GM23248 (cell line): ENCODE data around the gene CD84. TPM values are rescaled to one million over a fixed set of nuclear protein-coding genes. Genes with fewer than 3 reads are reported as not detected.

Experiments
- DNase-seq: peaks from one replicate; pipeline ENCODE4 v3.0.0-alpha.2; 2015
- H2AFZ ChIP-seq: fragments of 200-600 bp; sonication (generic); 2 replicates; pipeline ENCODE4 v1.6.1; 2016; ENCODE audit warnings: antibody characterized with exemption
- H3F3A ChIP-seq: fragments of 200-600 bp; sonication (generic); 2 replicates; pipeline ENCODE4 v1.6.1; 2016; ENCODE audit warnings: mild to moderate bottlenecking, antibody characterized with exemption, mixed run types; ENCODE audit not compliant: insufficient read depth
- H3K27ac ChIP-seq: fragments of 200-600 bp; sonication (generic); 2 replicates; pipeline ENCODE4 v1.5.1; 2016; ENCODE audit warnings: mild to moderate bottlenecking
- H3K27me3 ChIP-seq: fragments of 200-600 bp; sonication (generic); replicated peaks from 2 replicates; pipeline ENCODE4 v1.6.1; 2016; ENCODE audit warnings: mild to moderate bottlenecking; ENCODE audit not compliant: insufficient read depth
- H3K36me3 ChIP-seq: fragments of 200-600 bp; sonication (generic); 2 replicates; pipeline ENCODE4 v1.6.1; 2016; ENCODE audit warnings: low read depth, mild to moderate bottlenecking
- H3K4me1 ChIP-seq: fragments of 200-600 bp; sonication (generic); 2 replicates; pipeline ENCODE4 v1.6.1; 2016; ENCODE audit warnings: mild to moderate bottlenecking; ENCODE audit not compliant: insufficient read depth
- H3K4me2 ChIP-seq: fragments of 200-600 bp; sonication (generic); one replicate; pipeline ENCODE4 v1.6.1; 2016; ENCODE audit warnings: mild to moderate bottlenecking; ENCODE audit not compliant: unreplicated experiment
- H3K4me3 ChIP-seq: fragments of 200-600 bp; sonication (generic); 2 replicates; pipeline ENCODE4 v1.5.1; 2016; ENCODE audit warnings: mild to moderate bottlenecking
- H3K79me2 ChIP-seq: fragments of 200-600 bp; sonication (generic); 2 replicates; pipeline ENCODE4 v1.6.1; 2016; ENCODE audit warnings: mild to moderate bottlenecking; ENCODE audit not compliant: insufficient read depth
- H3K9ac ChIP-seq: fragments of 200-600 bp; sonication (generic); 2 replicates; pipeline ENCODE4 v1.6.1; 2016; ENCODE audit warnings: mild to moderate bottlenecking
- H3K9me2 ChIP-seq: fragments of 200-600 bp; sonication (generic); 2 replicates; pipeline ENCODE4 v1.6.1; 2016; ENCODE audit warnings: mixed run types, mild to moderate bottlenecking, moderate library complexity; ENCODE audit not compliant: insufficient read depth
- H3K9me3 ChIP-seq: fragments of 200-600 bp; sonication (generic); one replicate; pipeline ENCODE4 v1.6.1; 2017; ENCODE audit warnings: low read depth
- H4K20me1 ChIP-seq: fragments of 200-600 bp; sonication (generic); 2 replicates; pipeline ENCODE4 v1.6.0; 2016; ENCODE audit not compliant: insufficient read depth
- EZH2 ChIP-seq: fragments of 200-600 bp; sonication (generic); IDR thresholded peaks from 2 replicates; pipeline ENCODE4 v1.6.1; 2018; ENCODE audit warnings: antibody characterized with exemption, mild to moderate bottlenecking; ENCODE audit not compliant: insufficient read depth, poor library complexity, severe bottlenecking
- EZH2phosphoT487 ChIP-seq: fragments of 200-600 bp; sonication (generic); IDR thresholded peaks from 2 replicates; pipeline ENCODE4 v1.6.1; 2018; ENCODE audit warnings: antibody characterized with exemption, moderate library complexity, mild to moderate bottlenecking, low read depth; ENCODE audit not compliant: insufficient read depth
- WGBS, 2 experiments: methylation state at CpG; one replicate each; pipeline ENCODE4 v1.1.6; 2015 to 2017; ENCODE audit warnings: low lambda C conversion rate in 2 of 2, low coverage in 1 of 2; ENCODE audit errors: missing lambda C conversion rate in 2 of 2; 5-methylcytosine and 5-hydroxymethylcytosine counted together
- in situ Hi-C: fragments of 300-500 bp; cut with MboI; formaldehyde crosslinking; loops from 2 replicates; pipeline ENCODE4 v1.15.0; 2020
- polyA plus RNA-seq: library from polyadenylated mRNA; unstranded; fragments of >200 nt; fragmentation: Nextera tagmentation; extraction: Ambion mirVana; gene quantifications from 2 replicates; pipeline ENCODE4 v1.2.1, GENCODE V29; 2016
- total RNA-seq: library from RNA; depleted of rRNA; stranded (reverse); fragments of >200 nt; shearing (Covaris generic); gene quantifications from 2 replicates; pipeline ENCODE4 v1.2.3, GENCODE V29; 2014

Gene CD84
- total and polyA plus RNA-seq, 2 experiments from 2014 or later: not detected

DNA sequence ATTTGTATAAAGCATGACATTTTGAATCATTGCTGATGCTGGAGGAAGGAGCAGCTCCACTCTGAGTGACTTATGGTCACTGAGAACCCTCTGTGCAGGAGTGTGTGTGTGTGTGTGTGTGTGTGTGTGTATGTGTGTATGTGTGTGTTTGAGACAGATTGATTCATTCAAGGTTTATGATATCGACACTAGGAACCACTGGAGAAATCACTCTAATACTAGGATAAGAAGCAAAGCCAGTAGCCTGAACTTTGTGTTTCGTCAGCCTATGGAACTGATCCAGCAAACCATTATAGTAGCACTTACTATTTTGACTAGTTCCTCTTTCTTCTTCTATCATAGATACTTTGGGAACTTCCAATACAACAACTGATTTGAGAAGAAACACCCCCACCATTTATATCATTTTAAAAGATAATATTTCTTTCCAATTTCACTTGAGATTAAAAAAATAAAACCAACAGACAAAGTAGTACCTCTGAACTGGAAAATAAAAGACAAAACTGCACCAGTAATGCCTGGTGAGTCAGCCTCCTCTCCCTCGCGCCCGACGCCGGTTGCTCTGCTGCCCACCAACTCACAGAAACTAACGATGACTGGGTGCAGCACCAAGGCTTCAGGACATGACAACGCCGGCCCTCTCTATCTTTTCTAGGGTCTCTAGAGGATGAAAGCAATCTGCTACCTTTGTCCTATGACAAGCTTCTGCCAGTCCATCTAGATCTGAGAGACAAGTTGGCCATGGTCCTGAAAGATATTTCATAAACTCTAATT is 46.6 kb upstream of the CD84 start:
- Histone ChIP-seq H3K9me3 (no peaks in the 10 kb centered on the region), H3F3A (no peaks in the 10 kb centered on the region), H3K4me1 (no peaks in the 10 kb centered on the region), H3K79me2 (no peaks in the 10 kb centered on the region), H3K9ac (no peak overlapping the region), H3K36me3 (no peaks in the 10 kb centered on the region), H3K9me2 (no peaks in the 10 kb centered on the region), H3K27ac (no peak overlapping the region), H3K27me3 (no peaks in the 10 kb centered on the region), H3K4me3 (no peak overlapping the region), H4K20me1 (no peaks in the 10 kb centered on the region), H2AFZ (no peak overlapping the region), H3K4me2 (no peak overlapping the region)
- DNase-seq: no peak
- in situ Hi-C loops: no loop called here
- TF ChIP-seq EZH2phosphoT487 (no peak), EZH2 (no peak)
- 42% methylated on average over 10 of the region's 10 CpGs for WGBS, 2 experiments

DNA sequence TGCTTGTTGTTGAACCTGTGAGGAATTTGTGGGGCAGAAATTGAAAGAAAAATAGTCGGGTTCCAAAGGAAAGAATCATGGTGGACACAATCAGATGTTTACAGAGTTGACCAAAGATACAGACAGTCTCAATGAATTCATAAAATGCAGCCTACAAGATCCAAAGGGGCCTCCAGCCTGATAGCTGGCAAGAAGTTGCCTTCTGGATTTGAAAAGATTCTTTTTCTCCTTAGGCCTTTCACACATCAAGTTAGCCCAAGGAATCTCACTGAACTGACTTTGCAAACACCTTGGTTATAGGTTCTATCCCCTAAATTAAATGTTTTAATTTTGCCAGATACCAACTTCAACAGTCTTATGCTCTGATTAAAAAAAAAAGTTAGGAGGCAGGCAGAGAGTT is 46.0 kb upstream of the CD84 start:
- Histone ChIP-seq H3K79me2 (no peaks in the 10 kb centered on the region), H3K4me2 (no peak overlapping the region), H4K20me1 (no peaks in the 10 kb centered on the region), H3F3A (no peaks in the 10 kb centered on the region), H3K27ac (no peak overlapping the region), H3K9me3 (no peaks in the 10 kb centered on the region), H2AFZ (no peak overlapping the region), H3K4me3 (no peak overlapping the region), H3K4me1 (no peaks in the 10 kb centered on the region), H3K27me3 (no peaks in the 10 kb centered on the region), H3K9ac (no peak overlapping the region), H3K36me3 (no peaks in the 10 kb centered on the region), H3K9me2 (no peaks in the 10 kb centered on the region)
- WGBS, 2 experiments: 0 to 6% methylated on average over 1 of the region's 1 CpG
- TF ChIP-seq EZH2phosphoT487 (no peak), EZH2 (no peak)
- DNase-seq: no peak
- in situ Hi-C loops: no loop called here

DNA sequence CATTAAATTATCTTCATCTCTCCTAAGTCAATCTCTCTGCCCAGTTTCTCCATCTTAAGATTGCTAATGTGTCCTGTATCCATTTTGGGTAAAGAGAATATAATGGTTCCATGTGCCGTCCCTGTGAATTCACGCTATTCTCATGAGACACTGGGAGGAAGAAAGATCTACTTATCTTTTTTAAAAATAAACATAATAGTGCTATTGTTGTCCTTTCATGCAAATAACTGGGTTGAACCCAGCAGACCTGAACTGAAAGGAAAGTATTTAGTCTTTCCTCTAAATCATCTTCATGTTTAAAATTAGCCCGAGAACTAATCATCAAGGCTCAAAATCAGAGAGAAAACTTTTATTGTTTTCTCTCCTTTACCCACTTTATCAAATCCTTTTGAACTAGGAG is 45.2 kb upstream of the CD84 start:
- H2AFZ ChIP-seq: no peak overlapping the region
- 17 to 24% methylated on average over 3 of the region's 3 CpGs for WGBS, 2 experiments
- no peaks in the 10 kb centered on the region for H3K27me3 ChIP-seq
- no peak for TF ChIP-seq EZH2
- no peak overlapping the region for H3K4me3 ChIP-seq
- no peaks in the 10 kb centered on the region for H4K20me1 ChIP-seq
- H3K36me3 ChIP-seq: no peaks in the 10 kb centered on the region
- H3K9me3 ChIP-seq: no peaks in the 10 kb centered on the region
- no peak for DNase-seq
- H3K4me2 ChIP-seq: no peak overlapping the region
- in situ Hi-C loops: no loop called here
- no peaks in the 10 kb centered on the region for H3K9me2 ChIP-seq
- no peaks in the 10 kb centered on the region for H3F3A ChIP-seq
- no peak overlapping the region for H3K9ac ChIP-seq
- no peak overlapping the region for H3K27ac ChIP-seq
- H3K4me1 ChIP-seq: no peaks in the 10 kb centered on the region
- no peaks in the 10 kb centered on the region for H3K79me2 ChIP-seq

DNA sequence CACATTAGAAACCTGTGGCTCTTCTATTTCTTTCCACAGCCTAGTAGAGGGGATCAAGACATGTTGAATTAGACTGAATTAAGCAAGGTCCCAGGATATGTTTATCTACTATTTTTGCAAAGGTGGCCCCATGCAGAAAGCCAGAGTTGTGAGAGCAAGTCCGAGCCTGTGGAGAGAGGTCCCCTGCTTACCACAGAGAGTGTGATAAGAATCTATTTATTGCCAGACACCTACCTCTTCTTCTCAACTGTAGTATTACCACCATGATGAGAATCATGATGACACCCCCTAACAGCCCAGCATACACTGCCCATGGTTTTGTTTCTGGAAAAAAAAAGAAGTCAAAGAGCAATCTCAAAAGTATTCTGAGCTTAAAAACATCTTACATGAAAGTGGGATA is 44.6 kb upstream of the CD84 start:
- H3K79me2 ChIP-seq: no peaks in the 10 kb centered on the region
- H3K9me3 ChIP-seq: no peaks in the 10 kb centered on the region
- no peaks in the 10 kb centered on the region for H3F3A ChIP-seq
- no peak for TF ChIP-seq EZH2phosphoT487
- no peaks in the 10 kb centered on the region for H4K20me1 ChIP-seq
- no peak overlapping the region for H2AFZ ChIP-seq
- H3K27me3 ChIP-seq: no peaks in the 10 kb centered on the region
- 0 to 9% methylated on average over 1 of the region's 1 CpG for WGBS, 2 experiments
- no peak overlapping the region for H3K4me2 ChIP-seq
- no peak overlapping the region for H3K27ac ChIP-seq
- no peak overlapping the region for H3K9ac ChIP-seq
- H3K9me2 ChIP-seq: no peaks in the 10 kb centered on the region
- H3K36me3 ChIP-seq: no peaks in the 10 kb centered on the region
- H3K4me1 ChIP-seq: no peaks in the 10 kb centered on the region
- DNase-seq: no peak
- in situ Hi-C loops: no loop called here
- no peak overlapping the region for H3K4me3 ChIP-seq

DNA sequence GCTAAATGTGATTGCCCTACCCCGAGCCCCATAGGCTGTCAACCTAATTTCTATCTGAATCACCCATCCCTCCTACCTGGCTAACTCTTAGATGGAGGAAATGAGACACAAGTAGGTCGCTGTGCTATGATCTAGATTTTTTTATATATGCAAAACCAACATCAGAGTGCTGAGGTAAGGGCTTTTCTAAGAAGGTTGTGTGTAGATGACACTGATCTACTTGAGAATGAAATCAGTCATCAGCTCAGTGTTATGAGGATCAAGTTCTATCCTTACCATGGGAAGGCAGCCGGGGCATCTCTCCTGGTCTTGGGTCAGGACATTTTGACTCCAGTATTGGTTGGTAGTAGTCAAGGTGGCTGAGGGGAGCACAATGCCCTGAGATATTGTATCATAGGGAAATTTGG is 43.9 kb upstream of the CD84 start:
- H3K4me2 ChIP-seq: no peak overlapping the region
- DNase-seq: no peak
- no peaks in the 10 kb centered on the region for H4K20me1 ChIP-seq
- no peaks in the 10 kb centered on the region for H3K36me3 ChIP-seq
- no peak overlapping the region for H3K4me3 ChIP-seq
- no peaks in the 10 kb centered on the region for H3K9me2 ChIP-seq
- H3K4me1 ChIP-seq: no peaks in the 10 kb centered on the region
- H3K27me3 ChIP-seq: no peaks in the 10 kb centered on the region
- in situ Hi-C loops: no loop called here
- 11 to 18% methylated on average over 3 of the region's 3 CpGs for WGBS, 2 experiments
- no peaks in the 10 kb centered on the region for H3F3A ChIP-seq
- TF ChIP-seq EZH2 (no peak), EZH2phosphoT487 (no peak)
- no peaks in the 10 kb centered on the region for H3K79me2 ChIP-seq
- no peaks in the 10 kb centered on the region for H3K9me3 ChIP-seq
- no peak overlapping the region for H2AFZ ChIP-seq
- no peak overlapping the region for H3K9ac ChIP-seq
- no peak overlapping the region for H3K27ac ChIP-seq
